ENCODE data around the gene SNX24. TPM values are rescaled to one million over a fixed set of nuclear protein-coding genes. Genes with fewer than 3 reads are reported as not detected.

The SNX24 gene
- total RNA-seq, 1 donor from 2014 or later: 20.4 TPM

- Mint-ChIP-seq H3K4me3 (ENCODE audit: low read depth) (no peak overlapping the region), H3K27me3 (no peaks in the 10 kb centered on the region), H3K4me1 (ENCODE audit: low read depth) (peaks cover 36% of the 10 kb centered on the region), H3K27ac (no peak overlapping the region), H3K9me3 (ENCODE audit: low read depth) (peaks cover 5% of the 10 kb centered on the region), H3K36me3 (ENCODE audit: insufficient read depth) (peaks cover 4% of the 10 kb centered on the region)
- no peak for DNase-seq (ENCODE audit: low spot score, unreplicated experiment)
- TF ChIP-seq, protein P1, sequence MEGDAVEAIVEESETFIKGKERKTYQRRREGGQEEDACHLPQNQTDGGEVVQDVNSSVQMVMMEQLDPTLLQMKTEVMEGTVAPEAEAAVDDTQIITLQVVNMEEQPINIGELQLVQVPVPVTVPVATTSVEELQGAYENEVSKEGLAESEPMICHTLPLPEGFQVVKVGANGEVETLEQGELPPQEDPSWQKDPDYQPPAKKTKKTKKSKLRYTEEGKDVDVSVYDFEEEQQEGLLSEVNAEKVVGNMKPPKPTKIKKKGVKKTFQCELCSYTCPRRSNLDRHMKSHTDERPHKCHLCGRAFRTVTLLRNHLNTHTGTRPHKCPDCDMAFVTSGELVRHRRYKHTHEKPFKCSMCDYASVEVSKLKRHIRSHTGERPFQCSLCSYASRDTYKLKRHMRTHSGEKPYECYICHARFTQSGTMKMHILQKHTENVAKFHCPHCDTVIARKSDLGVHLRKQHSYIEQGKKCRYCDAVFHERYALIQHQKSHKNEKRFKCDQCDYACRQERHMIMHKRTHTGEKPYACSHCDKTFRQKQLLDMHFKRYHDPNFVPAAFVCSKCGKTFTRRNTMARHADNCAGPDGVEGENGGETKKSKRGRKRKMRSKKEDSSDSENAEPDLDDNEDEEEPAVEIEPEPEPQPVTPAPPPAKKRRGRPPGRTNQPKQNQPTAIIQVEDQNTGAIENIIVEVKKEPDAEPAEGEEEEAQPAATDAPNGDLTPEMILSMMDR (IDR thresholded peaks at IDR 0.05; ENCODE audit: unreplicated experiment): no peak
Observed at GRCh38 chr5:122977319-122977718, 131.9 kb downstream of the SNX24 start.

DNA sequence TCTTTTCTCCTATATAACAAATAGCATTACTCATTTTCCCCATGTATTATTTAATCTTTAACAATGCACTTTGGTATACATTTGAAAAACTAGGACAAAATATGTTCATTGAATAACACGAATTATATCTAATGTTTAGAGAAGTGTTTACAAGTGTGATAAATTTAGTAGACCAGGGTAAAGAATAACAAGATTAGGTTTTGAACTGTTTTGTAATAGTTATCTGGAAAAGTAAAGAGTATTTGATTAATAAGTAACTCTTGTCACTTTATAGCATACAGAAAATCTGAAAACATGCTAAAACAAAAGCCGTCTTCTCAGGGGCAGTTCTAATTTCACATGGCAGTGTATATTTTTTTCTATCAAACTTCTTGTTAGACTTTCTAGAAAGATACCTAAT is 132.7 kb downstream of the SNX24 start:
- Mint-ChIP-seq H3K27ac (peak overlapping the region; percentile 22), H3K9me3 (ENCODE audit: low read depth) (peaks cover 1% of the 10 kb centered on the region), H3K27me3 (no peaks in the 10 kb centered on the region), H3K36me3 (ENCODE audit: insufficient read depth) (peaks cover 4% of the 10 kb centered on the region), H3K4me1 (ENCODE audit: low read depth) (peaks cover 36% of the 10 kb centered on the region), H3K4me3 (ENCODE audit: low read depth) (peak overlapping the region; percentile 0)
- DNase-seq (ENCODE audit: low spot score, unreplicated experiment): no peak
- TF ChIP-seq, protein P1 (IDR thresholded peaks at IDR 0.05; ENCODE audit: unreplicated experiment): no peak

DNA sequence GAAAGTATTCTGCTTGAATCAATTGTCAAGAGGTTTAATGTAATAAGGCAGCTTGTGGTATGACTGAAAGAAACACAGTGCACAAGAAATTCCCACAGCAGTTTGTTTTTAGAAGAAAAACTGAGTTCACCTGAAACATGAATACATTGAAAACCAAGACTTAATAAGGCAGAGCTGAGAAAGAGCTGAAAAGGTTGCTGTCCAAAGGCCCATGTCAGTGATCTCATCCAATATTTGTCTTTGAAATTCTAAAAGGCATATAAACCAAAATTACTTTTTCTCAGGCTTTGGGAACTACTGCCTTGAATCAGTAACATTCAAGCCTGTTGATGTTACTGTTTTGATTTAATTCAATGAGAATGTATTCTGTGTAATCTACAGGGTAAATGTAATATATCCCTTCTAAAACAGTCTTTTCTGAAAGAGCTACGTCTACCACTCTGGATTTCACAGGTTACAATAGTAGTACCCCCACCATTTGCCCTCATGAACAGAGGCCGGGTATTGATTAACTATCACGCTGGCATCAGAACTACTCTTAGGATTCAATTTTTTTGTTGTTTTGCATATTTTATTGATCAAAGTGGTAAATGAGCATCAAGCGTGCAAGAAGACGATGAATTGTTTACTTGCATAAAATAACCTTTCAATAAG is 133.4 kb downstream of the SNX24 start:
- Mint-ChIP-seq H3K27me3 (no peaks in the 10 kb centered on the region), H3K4me1 (ENCODE audit: low read depth) (peaks cover 36% of the 10 kb centered on the region), H3K9me3 (ENCODE audit: low read depth) (no peaks in the 10 kb centered on the region), H3K36me3 (ENCODE audit: insufficient read depth) (peaks cover 2% of the 10 kb centered on the region), H3K4me3 (ENCODE audit: low read depth) (no peak overlapping the region), H3K27ac (peak overlapping the region; percentile 22)
- DNase-seq (ENCODE audit: low spot score, unreplicated experiment): no peak
- TF ChIP-seq, protein P1 (IDR thresholded peaks at IDR 0.05; ENCODE audit: unreplicated experiment): no peak

DNA sequence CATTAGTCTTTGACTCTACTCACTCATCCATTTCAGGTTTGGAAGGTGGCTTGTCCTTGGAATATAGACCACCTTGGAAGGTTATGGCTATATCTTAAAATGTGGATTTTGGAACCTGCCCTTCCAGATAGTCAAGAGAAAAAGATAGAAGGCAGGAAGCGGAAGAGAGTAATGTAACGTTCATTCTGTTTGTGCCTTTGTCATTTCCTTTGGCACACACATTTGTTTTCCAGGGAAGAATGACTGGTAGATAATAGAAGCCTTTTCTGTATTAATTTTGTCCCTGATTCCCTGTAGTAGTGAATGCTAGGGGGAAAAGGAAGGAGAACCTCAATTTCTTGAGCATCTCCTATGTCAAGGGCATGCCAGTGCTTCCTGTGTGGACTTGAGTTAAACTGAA is 136.4 kb downstream of the SNX24 start:
- Mint-ChIP-seq H3K27ac (no peak overlapping the region), H3K27me3 (no peaks in the 10 kb centered on the region), H3K4me3 (ENCODE audit: low read depth) (no peak overlapping the region), H3K36me3 (ENCODE audit: insufficient read depth) (no peaks in the 10 kb centered on the region), H3K9me3 (ENCODE audit: low read depth) (no peaks in the 10 kb centered on the region), H3K4me1 (ENCODE audit: low read depth) (peaks cover 26% of the 10 kb centered on the region)
- DNase-seq (ENCODE audit: low spot score, unreplicated experiment): no peak
- TF ChIP-seq, protein P1 (IDR thresholded peaks at IDR 0.05; ENCODE audit: unreplicated experiment): no peak

DNA sequence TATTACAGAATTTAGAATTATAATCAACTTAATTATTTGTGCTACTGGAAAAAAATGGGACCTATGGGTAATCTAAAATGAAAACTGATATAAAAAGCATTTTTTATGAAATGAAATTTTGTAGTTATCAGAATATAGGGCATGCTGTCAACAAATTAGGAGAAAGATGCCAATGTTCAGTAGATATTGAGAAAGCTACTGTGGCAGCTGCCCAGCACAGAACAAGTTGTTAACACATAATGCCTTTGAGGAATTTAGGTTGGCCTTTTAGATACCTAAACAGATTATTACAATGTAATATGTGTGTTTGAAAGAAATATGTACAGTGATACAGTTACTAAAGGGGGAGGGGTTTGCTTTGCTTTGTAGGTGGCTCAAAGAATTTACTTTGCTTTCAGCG is 137.0 kb downstream of the SNX24 start:
- Mint-ChIP-seq H3K4me1 (ENCODE audit: low read depth) (peaks cover 22% of the 10 kb centered on the region), H3K27ac (no peak overlapping the region), H3K36me3 (ENCODE audit: insufficient read depth) (no peaks in the 10 kb centered on the region), H3K4me3 (ENCODE audit: low read depth) (no peak overlapping the region), H3K27me3 (no peaks in the 10 kb centered on the region), H3K9me3 (ENCODE audit: low read depth) (no peaks in the 10 kb centered on the region)
- TF ChIP-seq, protein P1 (IDR thresholded peaks at IDR 0.05; ENCODE audit: unreplicated experiment): no peak
- DNase-seq (ENCODE audit: low spot score, unreplicated experiment): no peak
